ENCODE measurements around the gene ITCH.
"Not testable (repeated sequence)": the region's sequence is repeated elsewhere in the genome, so short reads cannot be mapped to it uniquely, and the experiment has no call there.

The ITCH gene

GRCh38 chr20:34491226-34491931 is 128.3 kb downstream of the ITCH start:
- peaks cover 46% of the 10 kb centered on the region for H3K36me3 ChIP-seq (ENCODE audit: insufficient read depth, low read length)
- no peak overlapping the region for H3K27ac ChIP-seq (ENCODE audit: low read depth, low read length)
- H3K4me3 ChIP-seq (ENCODE audit: low read depth, low read length) = no peak overlapping the region
- no peak overlapping the region for H2AFZ ChIP-seq (ENCODE audit: low read length, unreplicated experiment)
- H3K4me1 ChIP-seq (ENCODE audit: control insufficient read depth, insufficient read depth, low read length, unreplicated experiment) = no peaks in the 10 kb centered on the region
- H3K79me2 ChIP-seq (ENCODE audit: control insufficient read depth, insufficient read depth, low read length, unreplicated experiment) = peaks cover 3% of the 10 kb centered on the region
- no peaks in the 10 kb centered on the region for H3K27me3 ChIP-seq (ENCODE audit: insufficient read depth, low read length)

GRCh38 chr20:34491932-34492509 is 128.9 kb downstream of the ITCH start:
- peaks cover 3% of the 10 kb centered on the region for H3K79me2 ChIP-seq (ENCODE audit: control insufficient read depth, insufficient read depth, low read length, unreplicated experiment)
- no peaks in the 10 kb centered on the region for H3K27me3 ChIP-seq (ENCODE audit: insufficient read depth, low read length)
- H3K36me3 ChIP-seq (ENCODE audit: insufficient read depth, low read length) = peaks cover 46% of the 10 kb centered on the region

GRCh38 chr20:34493646-34494045 is 130.6 kb downstream of the ITCH start:
- no peaks in the 10 kb centered on the region for H3K4me1 ChIP-seq (ENCODE audit: control insufficient read depth, insufficient read depth, low read length, unreplicated experiment)
- H3K36me3 ChIP-seq (ENCODE audit: insufficient read depth, low read length) = peaks cover 54% of the 10 kb centered on the region
- no peak overlapping the region for H3K27ac ChIP-seq (ENCODE audit: low read depth, low read length)
- H3K4me3 ChIP-seq (ENCODE audit: low read depth, low read length) = no peak overlapping the region
- no peaks in the 10 kb centered on the region for H3K27me3 ChIP-seq (ENCODE audit: insufficient read depth, low read length)
- H2AFZ ChIP-seq (ENCODE audit: low read length, unreplicated experiment) = no peak overlapping the region
- H3K79me2 ChIP-seq (ENCODE audit: control insufficient read depth, insufficient read depth, low read length, unreplicated experiment) = peaks cover 13% of the 10 kb centered on the region

More at GRCh38 chr20:34491932-34492509, 128.9 kb downstream of the ITCH start:
- Histone ChIP-seq H3K4me1 (ENCODE audit: control insufficient read depth, insufficient read depth, low read length, unreplicated experiment) (no peaks in the 10 kb centered on the region), H3K27ac (ENCODE audit: low read depth, low read length) (no peak overlapping the region), H2AFZ (ENCODE audit: low read length, unreplicated experiment) (no peak overlapping the region), H3K4me3 (ENCODE audit: low read depth, low read length) (no peak overlapping the region)

GRCh38 chr20:34495307-34495706 is 132.2 kb downstream of the ITCH start:
- H3K4me1 ChIP-seq (ENCODE audit: control insufficient read depth, insufficient read depth, low read length, unreplicated experiment) = no peaks in the 10 kb centered on the region
- H2AFZ ChIP-seq (ENCODE audit: low read length, unreplicated experiment) = no peak overlapping the region
- no peak overlapping the region for H3K27ac ChIP-seq (ENCODE audit: low read depth, low read length)
- peaks cover 56% of the 10 kb centered on the region for H3K36me3 ChIP-seq (ENCODE audit: insufficient read depth, low read length)
- H3K79me2 ChIP-seq (ENCODE audit: control insufficient read depth, insufficient read depth, low read length, unreplicated experiment) = peaks cover 13% of the 10 kb centered on the region
- no peak overlapping the region for H3K4me3 ChIP-seq (ENCODE audit: low read depth, low read length)
- no peaks in the 10 kb centered on the region for H3K27me3 ChIP-seq (ENCODE audit: insufficient read depth, low read length)

GRCh38 chr20:34495916-34496315 is 132.8 kb downstream of the ITCH start:
- peaks cover 56% of the 10 kb centered on the region for H3K36me3 ChIP-seq (ENCODE audit: insufficient read depth, low read length)
- no peaks in the 10 kb centered on the region for H3K27me3 ChIP-seq (ENCODE audit: insufficient read depth, low read length)
- no peak overlapping the region for H3K4me3 ChIP-seq (ENCODE audit: low read depth, low read length)
- H3K79me2 ChIP-seq (ENCODE audit: control insufficient read depth, insufficient read depth, low read length, unreplicated experiment) = peaks cover 18% of the 10 kb centered on the region
- no peak overlapping the region for H3K27ac ChIP-seq (ENCODE audit: low read depth, low read length)
- no peak overlapping the region for H2AFZ ChIP-seq (ENCODE audit: low read length, unreplicated experiment)
- no peaks in the 10 kb centered on the region for H3K4me1 ChIP-seq (ENCODE audit: control insufficient read depth, insufficient read depth, low read length, unreplicated experiment)

GRCh38 chr20:34497596-34497995 is 134.5 kb downstream of the ITCH start:
- not testable (repeated sequence) for H3K4me3 ChIP-seq (ENCODE audit: low read depth, low read length); H2AFZ ChIP-seq (ENCODE audit: low read length, unreplicated experiment); H3K4me1 ChIP-seq (ENCODE audit: control insufficient read depth, insufficient read depth, low read length, unreplicated experiment); H3K27ac ChIP-seq (ENCODE audit: low read depth, low read length); H3K27me3 ChIP-seq (ENCODE audit: insufficient read depth, low read length)
- Histone ChIP-seq H3K79me2 (ENCODE audit: control insufficient read depth, insufficient read depth, low read length, unreplicated experiment) (peaks cover 18% of the 10 kb centered on the region), H3K36me3 (ENCODE audit: insufficient read depth, low read length) (peaks cover 50% of the 10 kb centered on the region)

- Histone ChIP-seq H3K79me2 (ENCODE audit: control insufficient read depth, insufficient read depth, low read length, unreplicated experiment) (peaks cover 15% of the 10 kb centered on the region), H3K4me3 (ENCODE audit: low read depth, low read length) (no peak overlapping the region), H3K36me3 (ENCODE audit: insufficient read depth, low read length) (peaks cover 39% of the 10 kb centered on the region), H2AFZ (ENCODE audit: low read length, unreplicated experiment) (no peak overlapping the region), H3K4me1 (ENCODE audit: control insufficient read depth, insufficient read depth, low read length, unreplicated experiment) (no peaks in the 10 kb centered on the region), H3K27ac (ENCODE audit: low read depth, low read length) (no peak overlapping the region), H3K27me3 (ENCODE audit: insufficient read depth, low read length) (no peaks in the 10 kb centered on the region)
Observed at GRCh38 chr20:34500823-34501222, 137.8 kb downstream of the ITCH start.

GRCh38 chr20:34506480-34506879 is 143.4 kb downstream of the ITCH start:
- H2AFZ ChIP-seq (ENCODE audit: low read length, unreplicated experiment) = no peak overlapping the region
- no peaks in the 10 kb centered on the region for H3K4me1 ChIP-seq (ENCODE audit: control insufficient read depth, insufficient read depth, low read length, unreplicated experiment)
- H3K79me2 ChIP-seq (ENCODE audit: control insufficient read depth, insufficient read depth, low read length, unreplicated experiment) = no peaks in the 10 kb centered on the region
- no peak overlapping the region for H3K4me3 ChIP-seq (ENCODE audit: low read depth, low read length)
- no peaks in the 10 kb centered on the region for H3K27me3 ChIP-seq (ENCODE audit: insufficient read depth, low read length)
- H3K27ac ChIP-seq (ENCODE audit: low read depth, low read length) = no peak overlapping the region
- H3K36me3 ChIP-seq (ENCODE audit: insufficient read depth, low read length) = peaks cover 28% of the 10 kb centered on the region

- H3K4me1 ChIP-seq (ENCODE audit: control insufficient read depth, insufficient read depth, low read length, unreplicated experiment) = no peaks in the 10 kb centered on the region
- no peaks in the 10 kb centered on the region for H3K27me3 ChIP-seq (ENCODE audit: insufficient read depth, low read length)
- H2AFZ ChIP-seq (ENCODE audit: low read length, unreplicated experiment) = no peak overlapping the region
- no peak overlapping the region for H3K27ac ChIP-seq (ENCODE audit: low read depth, low read length)
- H3K4me3 ChIP-seq (ENCODE audit: low read depth, low read length) = no peak overlapping the region
- H3K36me3 ChIP-seq (ENCODE audit: insufficient read depth, low read length) = peaks cover 31% of the 10 kb centered on the region
- H3K79me2 ChIP-seq (ENCODE audit: control insufficient read depth, insufficient read depth, low read length, unreplicated experiment) = no peaks in the 10 kb centered on the region
Observed at GRCh38 chr20:34507702-34508413, 144.8 kb downstream of the ITCH start.

GRCh38 chr20:34510575-34510974 is 147.5 kb downstream of the ITCH start:
- no peaks in the 10 kb centered on the region for H3K79me2 ChIP-seq (ENCODE audit: control insufficient read depth, insufficient read depth, low read length, unreplicated experiment)
- no peak overlapping the region for H3K4me3 ChIP-seq (ENCODE audit: low read depth, low read length)

GRCh38 chr20:34511891-34512265 is 148.8 kb downstream of the ITCH start:
- Histone ChIP-seq H3K79me2 (ENCODE audit: control insufficient read depth, insufficient read depth, low read length, unreplicated experiment) (no peaks in the 10 kb centered on the region), H3K27ac (ENCODE audit: low read depth, low read length) (no peak overlapping the region), H3K27me3 (ENCODE audit: insufficient read depth, low read length) (no peaks in the 10 kb centered on the region), H3K4me1 (ENCODE audit: control insufficient read depth, insufficient read depth, low read length, unreplicated experiment) (peaks cover 7% of the 10 kb centered on the region), H3K4me3 (ENCODE audit: low read depth, low read length) (no peak overlapping the region), H3K36me3 (ENCODE audit: insufficient read depth, low read length) (peaks cover 12% of the 10 kb centered on the region), H2AFZ (ENCODE audit: low read length, unreplicated experiment) (no peak overlapping the region)

More at GRCh38 chr20:34510575-34510974, 147.5 kb downstream of the ITCH start:
- Histone ChIP-seq H3K27ac (ENCODE audit: low read depth, low read length) (no peak overlapping the region), H3K36me3 (ENCODE audit: insufficient read depth, low read length) (peaks cover 23% of the 10 kb centered on the region), H3K27me3 (ENCODE audit: insufficient read depth, low read length) (no peaks in the 10 kb centered on the region), H3K4me1 (ENCODE audit: control insufficient read depth, insufficient read depth, low read length, unreplicated experiment) (peaks cover 7% of the 10 kb centered on the region), H2AFZ (ENCODE audit: low read length, unreplicated experiment) (no peak overlapping the region)
